OCI-LY1 (cell line): Measurements from ENCODE around the gene ATP6V1G1.

ENCODE experiments used
- H2AFZ ChIP-seq: fragments of 200-600 bp; sonication (generic), shearing (Covaris generic); 2 replicates; pipeline ENCODE4 v1.6.0; 2014; ENCODE audit warnings: antibody characterized with exemption, mild to moderate bottlenecking, low read length
- H3F3A ChIP-seq: fragments of 200-600 bp; sonication (generic), shearing (Covaris generic); 2 replicates; pipeline ENCODE4 v1.6.0; 2014; ENCODE audit warnings: mild to moderate bottlenecking, antibody characterized with exemption, low read length, moderate library complexity; ENCODE audit not compliant: insufficient read depth
- H3K27ac ChIP-seq: fragments of 200-600 bp; sonication (generic); 2 replicates; pipeline ENCODE4 v1.5.1; 2014; ENCODE audit warnings: low read length, mixed run types, mild to moderate bottlenecking, low read depth; ENCODE audit not compliant: poor library complexity, severe bottlenecking
- H3K27me3 ChIP-seq: fragments of 200-600 bp; sonication (generic); 2 replicates; pipeline ENCODE4 v1.6.0; 2014; ENCODE audit warnings: antibody characterized with exemption, mild to moderate bottlenecking, low read length, moderate library complexity; ENCODE audit not compliant: insufficient read depth
- H3K36me3 ChIP-seq: fragments of 200-600 bp; sonication (generic); 2 replicates; pipeline ENCODE4 v1.6.1; 2014; ENCODE audit warnings: mild to moderate bottlenecking, antibody characterized with exemption, low read length, moderate library complexity, mixed read lengths; ENCODE audit not compliant: insufficient read depth
- H3K4me1 ChIP-seq: fragments of 200-600 bp; sonication (generic); 2 replicates; pipeline ENCODE4 v1.5.1; 2014; ENCODE audit warnings: mild to moderate bottlenecking, low read length, moderate library complexity; ENCODE audit not compliant: insufficient read depth, severe bottlenecking
- H3K4me2 ChIP-seq: fragments of 200-600 bp; sonication (generic), shearing (Covaris generic); 2 replicates; pipeline ENCODE4 v1.6.1; 2014; ENCODE audit warnings: low read length
- H3K4me3 ChIP-seq: fragments of 200-600 bp; sonication (generic); 2 replicates; pipeline ENCODE4 v1.5.1; 2014; ENCODE audit warnings: low read length, low read depth, mild to moderate bottlenecking, mixed read lengths; ENCODE audit not compliant: poor library complexity, severe bottlenecking
- H3K79me2 ChIP-seq: fragments of 200-600 bp; shearing (Covaris generic); 2 replicates; pipeline ENCODE4 v1.6.1; 2016; ENCODE audit warnings: mixed run types, low read length, mixed read lengths; ENCODE audit not compliant: insufficient read depth
- H3K9ac ChIP-seq: fragments of 200-600 bp; sonication (generic), shearing (Covaris generic); 2 replicates; pipeline ENCODE4 v1.6.1; 2014; ENCODE audit warnings: mild to moderate bottlenecking, low read length, mixed read lengths
- H3K9me2 ChIP-seq: fragments of 200-600 bp; sonication (generic), shearing (Covaris generic); 2 replicates; pipeline ENCODE4 v1.6.1; 2014; ENCODE audit warnings: low read depth, mild to moderate bottlenecking, low read length, mixed read lengths
- H3K9me3 ChIP-seq: fragments of 200-600 bp; shearing (Covaris generic); 2 replicates; pipeline ENCODE4 v1.6.1; 2014; ENCODE audit warnings: low read length, mixed read lengths
- H4K20me1 ChIP-seq: fragments of 200-600 bp; sonication (generic), shearing (Covaris generic); 2 replicates; pipeline ENCODE4 v1.6.0; 2016; ENCODE audit warnings: mild to moderate bottlenecking, low read length; ENCODE audit not compliant: insufficient read depth
- EZH2 ChIP-seq: fragments of 200-600 bp; sonication (generic), shearing (Covaris generic); IDR thresholded peaks from 2 replicates; pipeline ENCODE4 v1.8.0; 2017; ENCODE audit warnings: borderline replicate concordance, mixed run types, mild to moderate bottlenecking, antibody characterized with exemption, low read length, moderate library complexity, mixed read lengths
- TF ChIP-seq, protein P1 (sequence below): fragments of 200-600 bp; sonication (generic), shearing (Covaris generic); IDR thresholded peaks from 2 replicates; pipeline ENCODE4 v1.5.1; 2017; ENCODE audit warnings: mild to moderate bottlenecking, antibody characterized with exemption, low read length, moderate library complexity, mixed read lengths

ATP6V1G1 gene

GRCh38 chr9:114555696-114556095 is 31.9 kb upstream of the ATP6V1G1 start:
- Histone ChIP-seq H3F3A (no peaks in the 10 kb centered on the region), H3K27ac (no peak overlapping the region), H3K79me2 (no peaks in the 10 kb centered on the region), H3K9me2 (no peaks in the 10 kb centered on the region), H3K9me3 (no peaks in the 10 kb centered on the region), H4K20me1 (no peaks in the 10 kb centered on the region), H3K4me1 (no peaks in the 10 kb centered on the region), H3K4me2 (no peak overlapping the region), H3K9ac (no peak overlapping the region), H2AFZ (no peak overlapping the region), H3K36me3 (no peaks in the 10 kb centered on the region), H3K27me3 (no peaks in the 10 kb centered on the region), H3K4me3 (no peak overlapping the region)
- TF ChIP-seq, protein P1, sequence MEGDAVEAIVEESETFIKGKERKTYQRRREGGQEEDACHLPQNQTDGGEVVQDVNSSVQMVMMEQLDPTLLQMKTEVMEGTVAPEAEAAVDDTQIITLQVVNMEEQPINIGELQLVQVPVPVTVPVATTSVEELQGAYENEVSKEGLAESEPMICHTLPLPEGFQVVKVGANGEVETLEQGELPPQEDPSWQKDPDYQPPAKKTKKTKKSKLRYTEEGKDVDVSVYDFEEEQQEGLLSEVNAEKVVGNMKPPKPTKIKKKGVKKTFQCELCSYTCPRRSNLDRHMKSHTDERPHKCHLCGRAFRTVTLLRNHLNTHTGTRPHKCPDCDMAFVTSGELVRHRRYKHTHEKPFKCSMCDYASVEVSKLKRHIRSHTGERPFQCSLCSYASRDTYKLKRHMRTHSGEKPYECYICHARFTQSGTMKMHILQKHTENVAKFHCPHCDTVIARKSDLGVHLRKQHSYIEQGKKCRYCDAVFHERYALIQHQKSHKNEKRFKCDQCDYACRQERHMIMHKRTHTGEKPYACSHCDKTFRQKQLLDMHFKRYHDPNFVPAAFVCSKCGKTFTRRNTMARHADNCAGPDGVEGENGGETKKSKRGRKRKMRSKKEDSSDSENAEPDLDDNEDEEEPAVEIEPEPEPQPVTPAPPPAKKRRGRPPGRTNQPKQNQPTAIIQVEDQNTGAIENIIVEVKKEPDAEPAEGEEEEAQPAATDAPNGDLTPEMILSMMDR: no peak
- no peak for TF ChIP-seq EZH2

GRCh38 chr9:114558027-114558675 is 29.4 kb upstream of the ATP6V1G1 start:
- Histone ChIP-seq H4K20me1 (no peaks in the 10 kb centered on the region), H3F3A (no peaks in the 10 kb centered on the region), H3K36me3 (no peaks in the 10 kb centered on the region), H2AFZ (no peak overlapping the region), H3K4me2 (no peak overlapping the region), H3K79me2 (no peaks in the 10 kb centered on the region), H3K27ac (no peak overlapping the region), H3K4me3 (no peak overlapping the region), H3K9ac (no peak overlapping the region), H3K9me2 (no peaks in the 10 kb centered on the region), H3K9me3 (no peaks in the 10 kb centered on the region), H3K4me1 (no peaks in the 10 kb centered on the region), H3K27me3 (peaks cover 3% of the 10 kb centered on the region; the same call in 1 of the 2 replicates)
- TF ChIP-seq EZH2: no peak
- TF ChIP-seq, protein P1: no peak

- Histone ChIP-seq H3K27ac (no peak overlapping the region), H2AFZ (no peak overlapping the region), H3K4me1 (no peaks in the 10 kb centered on the region), H3K9me3 (no peaks in the 10 kb centered on the region), H3K4me3 (no peak overlapping the region), H3K27me3 (peaks cover 3% of the 10 kb centered on the region; the same call in 1 of the 2 replicates), H3K36me3 (no peaks in the 10 kb centered on the region), H3K4me2 (no peak overlapping the region), H3K9me2 (no peaks in the 10 kb centered on the region), H3K79me2 (no peaks in the 10 kb centered on the region), H3K9ac (no peak overlapping the region), H4K20me1 (no peaks in the 10 kb centered on the region), H3F3A (no peaks in the 10 kb centered on the region)
- no peak for TF ChIP-seq EZH2
- TF ChIP-seq, protein P1: no peak
Observed at GRCh38 chr9:114559830-114560513, 27.6 kb upstream of the ATP6V1G1 start.
